ENCODE data around the gene LYPD4.
"Not testable (repeated sequence)": the region's sequence is repeated elsewhere in the genome, so short reads cannot be mapped to it uniquely, and the experiment has no call there.

Gene LYPD4, protein sequence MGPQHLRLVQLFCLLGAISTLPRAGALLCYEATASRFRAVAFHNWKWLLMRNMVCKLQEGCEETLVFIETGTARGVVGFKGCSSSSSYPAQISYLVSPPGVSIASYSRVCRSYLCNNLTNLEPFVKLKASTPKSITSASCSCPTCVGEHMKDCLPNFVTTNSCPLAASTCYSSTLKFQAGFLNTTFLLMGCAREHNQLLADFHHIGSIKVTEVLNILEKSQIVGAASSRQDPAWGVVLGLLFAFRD

GRCh38 chr19:41844601-41845000 lies at the start of gene LYPD4:
TSS of gene LYPD4 (minus strand) at chr19:41844683. CDS start at chr19:41839285, 5,398 bp downstream.
- no peak for DNase-seq (ENCODE audit: low read depth)

GRCh38 chr19:41893899-41894298 lies 49.4 kb upstream of the LYPD4 start:
- DNase-seq (ENCODE audit: low read depth): no peak

DNA sequence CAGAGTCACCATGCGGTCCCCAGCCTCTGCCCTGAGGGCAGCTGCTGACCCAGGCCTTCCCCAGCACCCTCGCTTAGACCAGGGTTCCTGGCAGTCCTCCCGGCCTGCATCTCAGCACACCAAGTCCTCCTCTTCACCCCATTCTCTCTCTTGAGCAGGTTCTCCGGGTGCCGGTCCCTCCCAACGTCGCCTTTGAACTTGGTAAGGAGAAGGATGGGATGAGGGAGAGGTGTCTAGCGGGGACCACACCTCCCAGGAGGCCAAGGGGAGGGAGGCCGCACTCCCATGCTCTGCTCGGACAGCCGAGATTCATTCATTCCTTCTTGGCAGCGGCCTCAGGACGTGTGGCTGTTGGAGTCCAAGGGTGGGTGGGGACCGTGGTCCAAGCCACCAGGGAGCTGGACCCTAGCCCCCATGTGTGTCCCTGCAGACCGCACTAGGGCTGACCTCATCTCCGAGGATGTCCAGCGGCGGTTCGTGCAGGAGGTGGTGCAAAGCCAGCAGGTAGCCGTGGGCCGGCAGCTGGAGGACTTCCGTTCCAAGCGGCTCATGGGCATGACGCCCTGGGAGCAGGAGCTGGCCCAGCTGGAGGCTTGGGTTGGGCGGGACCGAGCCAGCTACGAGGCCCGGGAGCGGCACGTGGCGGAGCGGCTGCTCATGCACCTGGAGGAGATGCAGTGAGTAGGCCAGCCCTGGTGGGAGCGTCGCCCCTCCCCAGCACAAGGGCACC lies 47.9 kb upstream of the LYPD4 start:
- DNase-seq (ENCODE audit: low read depth): no peak

DNA sequence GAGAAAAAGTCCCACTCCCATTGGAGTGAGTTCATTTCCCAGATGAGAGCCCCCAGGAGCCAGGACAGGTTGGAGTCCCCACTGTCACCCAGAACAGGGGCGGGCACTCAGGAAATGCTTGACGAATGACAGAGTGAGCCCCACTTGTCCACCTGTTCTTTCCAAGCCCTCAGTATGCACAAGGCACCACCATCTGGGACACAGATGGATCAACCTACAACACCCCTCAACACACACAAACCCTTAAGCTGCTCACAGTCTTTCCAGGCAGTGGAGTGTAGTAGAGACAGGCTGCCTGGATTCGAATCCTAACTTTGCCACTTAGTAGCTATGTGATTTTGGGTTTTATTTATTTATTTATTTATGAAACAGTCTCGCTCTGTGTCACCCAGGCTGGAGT lies 46.5 kb upstream of the LYPD4 start:
- DNase-seq (ENCODE audit: low read depth): no peak

DNA sequence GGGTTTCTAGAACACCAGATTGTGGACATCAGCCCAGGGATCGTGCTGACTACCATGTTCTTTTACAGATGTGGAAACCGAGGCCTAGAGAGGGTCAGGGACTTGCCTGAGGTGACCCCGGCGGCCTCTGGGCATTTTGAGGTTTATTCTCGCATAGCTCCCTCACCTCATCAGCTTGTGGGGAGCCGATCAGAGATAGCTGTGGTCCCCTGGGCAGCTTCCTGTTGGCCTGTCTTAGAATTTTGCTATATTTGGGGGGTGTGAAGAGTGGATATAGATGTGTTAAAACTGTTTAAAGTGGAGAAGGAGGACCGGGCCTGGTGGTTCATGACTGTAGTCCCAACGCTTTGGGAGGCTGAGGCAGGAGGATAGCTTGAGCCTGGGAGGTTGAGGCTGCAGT lies 45.4 kb upstream of the LYPD4 start:
- DNase-seq (ENCODE audit: low read depth): no peak

GRCh38 chr19:41888926-41889325 lies 44.4 kb upstream of the LYPD4 start:
- DNase-seq (ENCODE audit: low read depth): no peak

DNA sequence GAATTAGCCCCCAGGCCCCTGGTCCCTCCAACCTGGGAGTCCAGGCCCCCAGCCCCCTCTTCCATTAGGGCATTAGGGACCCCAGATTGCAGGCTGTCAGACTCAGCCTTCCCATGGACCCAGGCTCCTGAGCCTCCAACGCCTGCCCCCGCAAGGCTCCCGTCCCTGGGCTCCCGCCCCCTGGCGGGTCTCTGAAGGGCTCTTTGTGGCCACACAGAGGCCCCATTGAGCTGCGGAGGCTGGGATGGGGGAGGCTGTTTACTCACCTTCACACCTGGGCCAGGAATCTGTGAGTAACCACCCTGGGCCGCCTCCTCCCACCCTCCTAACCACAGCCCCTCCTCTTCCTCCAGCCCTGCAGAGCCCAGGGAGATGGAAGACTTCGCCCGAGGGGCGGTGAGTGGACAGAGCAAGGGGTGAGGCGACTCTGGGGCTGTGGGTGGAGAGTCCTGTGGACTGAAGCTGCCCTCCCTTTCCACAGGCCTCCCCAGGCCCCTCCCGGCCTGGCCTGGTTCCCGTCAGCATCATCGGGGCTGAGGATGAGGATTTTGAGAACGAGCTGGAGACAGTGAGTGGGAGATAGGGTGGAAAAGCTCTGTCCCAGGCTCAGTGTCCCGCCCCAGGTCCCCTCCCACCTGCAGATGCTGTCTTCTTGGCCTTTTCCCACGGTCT lies 43.4 kb upstream of the LYPD4 start:
- DNase-seq (ENCODE audit: low read depth): peak; percentile 75

- peak; percentile 63 for DNase-seq (ENCODE audit: low read depth)
Observed at GRCh38 chr19:41886761-41887710, 42.6 kb upstream of the LYPD4 start.

DNA sequence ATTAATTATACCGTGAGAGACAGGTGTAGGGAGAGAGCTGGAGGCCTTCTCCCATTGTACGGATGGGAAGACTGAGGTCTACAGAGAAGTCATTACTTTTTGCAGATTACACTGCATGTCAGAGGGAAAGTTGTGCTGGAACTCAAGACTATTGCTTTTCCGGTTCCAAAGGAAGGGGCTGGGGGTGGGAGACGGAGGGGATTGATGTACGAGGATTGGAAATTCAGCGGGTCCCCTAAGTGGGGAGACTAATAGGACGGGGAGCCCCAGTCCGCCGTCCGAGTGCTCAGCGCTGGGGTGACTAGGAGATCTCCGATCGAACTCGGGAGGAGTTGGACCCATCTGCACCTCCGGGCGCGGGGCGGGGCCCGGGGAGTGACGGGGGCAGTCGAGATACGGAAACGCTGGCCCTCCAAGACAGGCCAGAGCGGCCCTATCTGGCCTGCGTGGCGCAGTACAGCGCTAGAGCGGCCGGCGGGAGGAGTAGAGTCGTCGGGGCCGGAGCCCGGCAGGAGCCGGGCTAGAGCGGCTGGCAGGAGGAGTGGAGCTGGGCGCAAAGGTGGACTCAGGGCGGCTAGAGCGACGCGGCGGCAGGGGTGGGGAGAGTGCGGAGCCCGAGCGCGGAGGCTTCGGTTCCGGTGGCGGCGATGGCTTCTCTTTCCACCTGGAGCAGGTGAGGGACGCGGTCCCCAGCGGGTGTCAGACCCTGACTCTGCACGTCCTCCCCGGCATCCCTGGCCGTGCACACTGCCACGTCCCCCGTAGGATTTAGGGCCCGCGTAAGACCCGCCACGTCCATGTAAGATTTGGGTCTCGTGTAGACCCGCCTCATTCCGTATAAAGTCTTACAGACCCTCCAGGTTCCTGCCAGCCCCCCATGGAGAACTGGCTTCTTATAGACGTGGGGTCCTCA lies 39.6 kb upstream of the LYPD4 start:
- DNase-seq (ENCODE audit: low read depth): peak; percentile 66

DNA sequence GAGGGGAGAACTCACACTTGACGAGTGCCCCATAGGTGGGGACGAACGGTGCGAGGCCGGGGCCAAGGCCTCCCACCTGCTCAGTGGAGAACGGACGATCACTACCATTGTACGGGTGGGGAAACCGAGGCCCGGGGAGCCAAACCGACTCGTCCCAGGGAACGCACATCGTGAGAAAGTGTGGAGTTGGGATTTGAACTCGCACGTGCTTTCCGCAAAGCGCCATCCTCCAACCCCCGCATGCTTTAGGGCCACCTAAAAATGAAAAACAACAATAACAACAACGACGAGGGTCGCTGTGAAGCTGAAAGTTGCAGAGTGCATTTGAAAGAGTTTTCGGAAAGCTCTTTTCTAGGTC lies 39.0 kb upstream of the LYPD4 start:
- DNase-seq (ENCODE audit: low read depth): no peak

DNA sequence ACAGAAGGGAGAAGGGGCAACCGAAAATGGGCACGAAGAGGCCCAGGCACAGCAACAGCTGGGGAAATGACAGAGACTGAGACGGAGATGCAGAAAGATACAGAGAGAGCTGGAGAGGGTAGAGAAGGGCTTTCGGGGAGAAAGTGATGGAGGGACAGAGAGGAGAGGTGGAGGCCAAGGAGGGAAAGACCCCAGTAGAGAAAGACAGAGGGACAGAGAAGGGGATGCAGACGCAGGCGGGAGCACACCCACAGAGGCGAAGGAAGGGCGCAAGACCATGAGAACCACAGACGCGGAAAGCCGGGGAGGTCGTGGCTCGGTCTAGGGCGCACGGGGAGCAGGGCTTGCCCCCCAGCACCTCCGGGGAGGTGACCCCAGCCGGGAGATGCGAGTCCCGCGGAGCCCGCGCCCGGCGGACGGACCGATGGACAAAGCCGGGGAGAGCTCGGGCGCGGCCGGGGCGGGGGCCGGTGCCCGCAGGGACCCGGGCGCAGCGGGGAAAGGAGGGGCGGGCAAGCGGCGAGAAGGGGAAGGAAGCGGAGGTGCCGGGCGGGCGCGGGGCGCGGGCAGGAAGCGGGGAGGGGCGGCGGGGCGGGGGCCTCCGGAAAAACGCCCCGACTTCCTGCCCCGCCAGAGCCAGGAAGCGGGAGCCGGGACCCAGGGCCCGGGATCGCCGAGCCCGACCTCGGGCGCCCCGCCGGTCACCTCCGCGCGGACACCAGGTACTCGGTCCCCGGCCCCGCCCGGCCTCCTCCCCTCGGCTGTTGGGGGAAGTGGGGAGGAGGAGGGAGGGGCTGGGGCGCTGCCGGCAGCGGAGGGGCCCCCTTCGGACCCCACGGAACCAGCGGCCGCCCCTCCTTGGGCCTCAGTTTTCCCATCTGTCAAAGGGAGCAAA lies 38.3 kb upstream of the LYPD4 start, which contains the start of gene ARHGEF1:
Gene ARHGEF1 (plus strand): TSS at position 617 of the 895 bp plus-strand sequence. CDS start 4,899 bp downstream, outside the sequence.
- DNase-seq (ENCODE audit: low read depth): peak; percentile 52

- DNase-seq (ENCODE audit: low read depth): no peak
Observed at GRCh38 chr19:41880329-41880708, 35.8 kb upstream of the LYPD4 start.

GRCh38 chr19:41879670-41880328 lies 35.3 kb upstream of the LYPD4 start:
- no peak for DNase-seq (ENCODE audit: low read depth)

- DNase-seq (ENCODE audit: low read depth): no peak
Observed at GRCh38 chr19:41879080-41879479, 34.6 kb upstream of the LYPD4 start.

- DNase-seq (ENCODE audit: low read depth): no peak
Observed at GRCh38 chr19:41877916-41878905, 33.7 kb upstream of the LYPD4 start.

DNA sequence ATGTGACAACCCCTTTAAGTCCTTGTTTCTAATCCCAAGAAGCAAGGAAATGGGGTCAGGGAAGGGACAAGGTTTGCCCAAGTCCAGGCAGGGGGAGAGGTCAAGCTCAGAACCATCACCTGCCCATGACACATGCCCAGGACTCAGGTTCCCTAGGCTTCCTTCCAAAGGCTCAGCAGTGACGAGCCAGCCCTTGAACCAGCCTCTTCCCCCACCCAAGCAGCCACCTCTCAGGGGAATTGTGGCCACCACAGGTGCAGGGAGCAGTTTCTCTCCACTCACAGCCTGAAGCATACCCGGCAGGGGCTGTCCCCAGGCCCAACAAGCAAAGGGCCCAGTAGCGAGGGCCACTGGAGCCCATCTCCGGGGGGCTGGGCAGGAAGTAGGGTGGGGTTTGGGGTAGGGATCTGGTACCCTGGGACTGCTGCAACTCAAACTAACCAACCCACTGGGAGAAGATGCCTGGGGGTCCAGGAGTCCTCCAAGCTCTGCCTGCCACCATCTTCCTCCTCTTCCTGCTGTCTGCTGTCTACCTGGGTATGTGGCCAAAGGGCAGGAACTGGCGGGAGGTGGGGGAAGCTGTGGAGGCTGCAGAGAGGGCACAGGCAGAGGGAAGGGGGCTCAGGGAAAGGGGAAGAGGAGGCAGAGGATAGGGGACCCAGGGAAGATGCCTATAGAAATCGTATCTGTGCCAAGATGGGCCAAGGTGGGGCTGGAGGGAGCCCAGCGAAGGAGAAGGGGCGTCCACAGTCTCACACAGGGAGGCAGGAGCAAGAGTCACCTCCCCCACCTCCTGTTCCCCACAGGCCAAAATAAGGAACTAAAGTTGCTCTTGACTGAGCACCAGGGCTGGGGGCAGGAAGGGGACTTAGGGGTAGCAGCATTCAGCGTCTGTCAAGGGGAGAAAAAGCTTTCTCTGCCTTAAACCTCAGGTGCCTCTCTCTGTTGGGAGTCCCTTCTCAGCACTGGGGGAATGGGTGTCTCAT lies 32.7 kb upstream of the LYPD4 start, which contains the start of gene CD79A:
Gene CD79A (plus strand): TSS at position 433 of the 986 bp plus-strand sequence. CDS start 26 bp downstream, at position 459.
- no peak for DNase-seq (ENCODE audit: low read depth)

DNA sequence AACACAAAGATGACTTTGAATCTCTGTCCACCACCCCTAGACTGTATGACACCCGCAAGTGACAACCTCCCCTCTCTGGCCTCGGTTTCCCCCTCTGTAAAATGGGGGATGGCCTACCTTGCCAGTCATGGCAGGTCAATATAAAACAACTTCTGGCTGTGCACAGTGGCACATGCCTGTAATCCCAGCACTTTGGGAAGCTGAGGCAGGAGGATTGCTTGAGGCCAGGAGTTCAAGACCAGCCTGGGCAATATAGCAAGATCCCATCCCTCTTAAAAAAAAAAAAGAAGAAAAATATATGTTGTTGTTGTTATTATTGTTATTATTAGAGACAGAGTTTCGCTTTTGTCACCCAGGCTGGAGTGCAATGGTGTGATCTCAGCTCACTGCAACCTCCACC lies 31.5 kb upstream of the LYPD4 start:
- DNase-seq (ENCODE audit: low read depth): not testable (repeated sequence)

Data from T-helper 22 cell (primary cell).